H1 (cell line): ENCODE data around the gene CHAC2. TPM values are rescaled to one million over a fixed set of nuclear protein-coding genes. Genes with fewer than 3 reads are reported as not detected.

Source experiments
- CTCF ChIP-seq, 3 experiments: IDR thresholded peaks; 1 replicate in 2 of 3; 2 replicates in 1 of 3; pipeline versions ENCODE4 v1.5.1 to v1.6.1; 2011; ENCODE audit warnings: low read length in 3 of 3, mild to moderate bottlenecking in 3 of 3, inconsistent platforms in 2 of 3, low read depth in 1 of 3, moderate library complexity in 1 of 3; ENCODE audit not compliant: insufficient read depth in 1 of 3; ENCODE audit errors: control extremely low read depth in 1 of 3
- TBP ChIP-seq: IDR thresholded peaks from 2 replicates; pipeline ENCODE4 v1.6.1; 2011; ENCODE audit warnings: low read depth, low read length, improper control_type of control experiment
- polyA plus RNA-seq, 7 experiments: library from polyadenylated mRNA; depleted of rRNA in 3 of 7; stranded (reverse) in 5 of 7; unstranded in 2 of 7; fragments of >200 nt in 5 of 7; fragments of 200-250 nt in 2 of 7; gene quantifications; 1 replicate in 5 of 7; 2 replicates in 1 of 7; 4 replicates in 1 of 7; pipeline versions ENCODE4 v1.2.1 to v1.2.3, GENCODE V29; 2011 to 2013; ENCODE audit warnings: missing spikeins in 2 of 7, mixed read lengths in 2 of 7
- total RNA-seq: library from RNA; stranded (reverse); fragmentation: NEBNext Ultra II Directional; extraction: Animal tissue kit (Norgen Biotek cat#: 25700); gene quantifications from 2 replicates; pipeline ENCODE4 v1.2.1, GENCODE V29; 2021

The CHAC2 gene
- total and polyA plus RNA-seq, 2 of the 8 experiments (the other 6 are each of a cell fraction or from before 2014, with no cell fraction given): 5.4 to 11.2 TPM

GRCh38 chr2:53727921-53728320 is 39.7 kb upstream of the CHAC2 start (continued):
- TF ChIP-seq CTCF (IDR thresholded peaks at IDR 0.05; ENCODE audit: control extremely low read depth in 1 of 3, insufficient read depth in 1 of 3, low read depth in 1 of 3, low read length in 3 of 3) (no peak), TBP (no peak)
- TF ChIP-seq, all 59 proteins: peak for 0
